COLO668 (cell line): ENCODE measurements around the gene ALDH16A1.
"Not testable (repeated sequence)": the region's sequence is repeated elsewhere in the genome, so short reads cannot be mapped to it uniquely, and the experiment has no call there.

Experiments used
- DNase-seq: peaks from one replicate; lab custom pipeline; 2025; ENCODE audit not compliant: unreplicated experiment; lab: John Stamatoyannopoulos, UW

ALDH16A1 gene

GRCh38 chr19:49439836-49440235 is 13.2 kb upstream of the ALDH16A1 start:
- no peak for DNase-seq

DNA sequence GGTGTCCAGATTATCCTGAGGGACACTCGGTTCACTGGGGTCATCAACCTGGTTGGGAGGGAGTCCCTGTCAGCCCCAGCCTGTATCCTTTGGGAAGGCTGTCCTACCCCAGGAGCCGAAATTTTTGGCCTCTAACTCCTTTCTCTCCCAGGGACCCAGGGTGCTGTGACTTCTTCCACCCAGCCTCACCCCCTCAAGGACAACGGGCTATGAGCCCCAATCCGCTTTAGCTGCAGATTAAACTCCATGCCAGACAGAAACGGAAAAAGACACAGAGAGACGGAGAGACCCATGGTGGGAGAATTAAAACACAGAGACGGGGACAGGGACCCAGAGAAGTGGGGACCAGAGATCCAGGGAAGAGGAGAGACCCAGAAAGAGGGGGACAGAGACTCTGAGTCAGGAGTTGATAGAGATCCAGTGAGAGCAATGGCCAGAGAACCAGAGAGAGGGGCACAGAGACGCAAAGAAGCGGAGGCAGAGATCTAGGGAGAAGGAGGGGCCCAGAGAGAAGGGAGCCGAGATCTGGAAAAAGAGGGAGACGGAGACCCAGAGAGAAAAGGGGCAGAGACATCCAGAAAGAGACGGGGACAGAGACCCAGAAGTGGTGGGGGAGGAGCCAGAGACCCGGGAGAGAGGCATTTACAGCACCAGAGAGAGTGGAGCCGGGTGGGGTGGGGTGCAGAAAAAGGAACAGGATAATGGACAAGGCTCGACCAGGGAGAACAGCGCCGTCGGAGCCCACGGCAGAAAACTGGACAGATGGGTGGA is 12.4 kb upstream of the ALDH16A1 start:
- no peak for DNase-seq

- peak; percentile 18 for DNase-seq
These were observed 11.6 kb upstream of the ALDH16A1 start, which contains the start of gene SLC17A7 for GRCh38 chr19:49441210-49441959. TSS of gene SLC17A7 (minus strand) at chr19:49441527. CDS start at chr19:49441379, 148 bp downstream.

- no peak for DNase-seq
These were observed 11.1 kb upstream of the ALDH16A1 start for GRCh38 chr19:49441960-49442350.

DNA sequence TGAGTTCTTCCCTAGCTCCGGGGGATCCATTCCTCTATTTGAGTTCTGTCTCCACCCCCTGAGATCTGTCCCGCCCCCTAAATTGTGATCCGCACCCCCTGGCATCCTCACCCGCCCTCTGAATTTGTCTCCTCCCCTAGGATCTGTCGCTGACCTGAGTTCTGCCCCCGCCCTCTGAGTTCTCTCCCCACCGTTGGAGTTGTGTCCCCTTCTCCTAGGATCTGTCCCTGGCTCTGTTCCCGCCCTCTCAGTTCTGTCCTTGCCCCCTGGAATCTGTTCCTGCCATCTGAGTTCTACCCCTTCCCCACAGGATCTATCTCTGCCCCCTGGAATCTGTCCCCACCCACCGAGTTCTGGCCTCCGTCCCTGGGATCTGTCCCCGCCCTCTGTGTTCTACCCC is 10.7 kb upstream of the ALDH16A1 start:
- DNase-seq = no peak

DNA sequence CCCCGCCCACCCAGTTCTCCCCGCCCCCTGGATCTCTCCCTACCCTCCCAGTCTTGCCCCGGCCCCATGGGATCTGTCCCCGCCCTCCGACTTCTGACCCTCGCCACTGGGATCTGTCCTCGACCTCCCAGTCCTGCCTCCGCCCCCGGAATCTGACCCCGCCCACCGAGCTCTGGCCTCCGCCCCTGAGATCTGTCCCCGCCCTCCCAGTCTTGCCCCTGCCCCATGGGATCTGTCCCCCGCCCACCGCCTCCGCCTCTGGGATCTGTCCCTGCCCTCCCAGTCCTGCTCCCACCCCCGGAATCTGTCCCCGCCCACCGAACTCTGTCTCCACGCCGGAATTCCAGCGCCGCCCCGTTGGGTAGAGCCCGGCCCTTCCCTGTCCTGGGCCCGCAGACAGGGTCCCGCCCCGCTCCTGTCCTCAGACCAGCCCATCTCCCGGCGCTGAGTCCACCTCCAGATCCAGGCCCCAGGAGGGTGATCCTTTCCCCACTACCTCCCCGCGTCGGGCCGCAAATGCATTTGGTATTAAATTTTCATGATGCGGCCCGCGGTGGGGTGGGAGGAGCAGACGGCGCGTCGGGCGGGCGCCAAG is 10.2 kb upstream of the ALDH16A1 start:
- peak; percentile 45 for DNase-seq

- DNase-seq = peak; percentile 94
These were observed 9.5 kb upstream of the ALDH16A1 start for GRCh38 chr19:49443366-49444099.

GRCh38 chr19:49444100-49444700 is 8.8 kb upstream of the ALDH16A1 start:
- not testable (repeated sequence) for DNase-seq

DNA sequence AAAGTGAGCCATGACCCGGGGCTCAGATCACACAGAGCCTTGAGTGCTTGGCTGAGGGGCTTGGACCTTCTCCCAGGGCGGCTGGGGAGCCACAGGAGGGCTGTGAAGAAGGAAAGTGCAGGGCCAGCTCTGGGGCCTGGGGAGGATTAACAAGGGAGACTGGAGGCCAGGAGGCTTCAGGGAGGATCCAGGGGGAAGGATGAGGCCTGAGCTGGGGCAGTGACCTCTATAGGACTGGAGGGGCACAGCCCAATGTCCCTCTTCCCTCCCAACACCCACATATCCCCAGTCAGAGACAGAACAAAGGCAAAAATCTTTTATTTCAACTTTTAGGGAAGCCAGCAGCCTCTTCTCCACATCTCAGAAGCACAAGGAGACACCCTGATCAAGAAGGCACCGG is 7.0 kb upstream of the ALDH16A1 start:
- DNase-seq = no peak

DNA sequence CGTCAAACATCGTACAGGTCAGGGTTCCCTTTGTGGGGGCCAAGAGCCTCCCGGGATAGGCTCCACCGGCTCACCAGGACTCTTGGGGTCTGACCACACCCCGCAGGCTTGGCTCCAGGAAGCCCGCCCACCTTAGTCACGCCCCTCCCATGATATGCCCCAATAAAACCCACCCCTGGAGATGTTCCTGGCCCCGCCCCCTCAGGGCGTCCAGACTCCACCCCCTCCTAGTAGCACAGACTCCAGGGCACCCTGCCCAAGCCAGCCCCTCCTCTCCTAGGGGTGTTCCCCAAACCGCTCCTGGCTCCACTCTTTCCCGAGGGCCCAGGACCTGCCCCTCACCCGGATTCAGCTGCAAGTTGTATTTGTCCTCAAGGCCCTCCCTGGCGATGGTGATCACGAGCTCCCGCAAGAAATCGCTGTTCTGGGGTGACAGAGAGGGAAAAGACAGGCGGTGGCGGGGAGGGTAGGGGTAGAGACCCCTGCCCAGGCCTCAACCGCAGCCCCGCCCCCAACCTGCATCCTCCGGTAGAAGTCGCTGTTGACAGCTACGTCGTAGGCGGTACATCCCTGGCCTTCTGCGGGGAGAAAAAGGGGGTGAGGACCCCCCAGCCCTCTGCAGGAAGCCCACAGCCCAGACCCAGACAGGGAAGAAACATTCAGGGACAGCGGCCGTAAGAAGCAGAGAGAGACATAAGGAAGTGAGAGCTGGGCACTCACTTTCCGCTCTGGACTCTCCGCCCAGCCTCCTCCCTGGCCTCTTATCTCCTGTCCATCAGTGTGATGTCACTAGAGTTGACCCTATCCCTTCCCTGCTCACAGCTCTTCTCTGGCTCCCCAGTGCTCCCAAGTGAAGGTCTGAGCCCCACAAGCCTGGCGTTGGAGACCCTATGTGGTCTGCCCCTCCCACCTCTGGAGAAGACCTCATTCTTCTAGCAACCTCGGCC is 5.3 kb upstream of the ALDH16A1 start:
- DNase-seq = no peak

DNA sequence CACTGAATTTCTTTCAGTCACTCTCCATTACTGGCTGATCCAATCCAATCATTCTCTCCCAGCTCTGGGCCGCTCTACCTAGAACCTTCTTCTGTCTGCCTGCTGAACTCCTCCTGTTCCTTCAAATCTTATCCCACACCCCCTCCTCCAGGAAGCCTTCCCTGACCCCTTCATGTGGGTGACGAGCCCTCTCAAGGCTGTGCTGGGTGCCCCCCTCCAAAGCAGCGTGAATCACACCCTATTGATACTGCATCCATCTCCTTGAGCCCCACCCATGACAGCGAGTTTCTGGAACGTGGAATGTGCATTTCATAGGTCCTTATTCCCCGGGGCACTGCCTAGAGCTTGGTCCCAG is 4.6 kb upstream of the ALDH16A1 start:
- no peak for DNase-seq

GRCh38 chr19:49450405-49450804 is 2.6 kb upstream of the ALDH16A1 start:
- DNase-seq = no peak

DNA sequence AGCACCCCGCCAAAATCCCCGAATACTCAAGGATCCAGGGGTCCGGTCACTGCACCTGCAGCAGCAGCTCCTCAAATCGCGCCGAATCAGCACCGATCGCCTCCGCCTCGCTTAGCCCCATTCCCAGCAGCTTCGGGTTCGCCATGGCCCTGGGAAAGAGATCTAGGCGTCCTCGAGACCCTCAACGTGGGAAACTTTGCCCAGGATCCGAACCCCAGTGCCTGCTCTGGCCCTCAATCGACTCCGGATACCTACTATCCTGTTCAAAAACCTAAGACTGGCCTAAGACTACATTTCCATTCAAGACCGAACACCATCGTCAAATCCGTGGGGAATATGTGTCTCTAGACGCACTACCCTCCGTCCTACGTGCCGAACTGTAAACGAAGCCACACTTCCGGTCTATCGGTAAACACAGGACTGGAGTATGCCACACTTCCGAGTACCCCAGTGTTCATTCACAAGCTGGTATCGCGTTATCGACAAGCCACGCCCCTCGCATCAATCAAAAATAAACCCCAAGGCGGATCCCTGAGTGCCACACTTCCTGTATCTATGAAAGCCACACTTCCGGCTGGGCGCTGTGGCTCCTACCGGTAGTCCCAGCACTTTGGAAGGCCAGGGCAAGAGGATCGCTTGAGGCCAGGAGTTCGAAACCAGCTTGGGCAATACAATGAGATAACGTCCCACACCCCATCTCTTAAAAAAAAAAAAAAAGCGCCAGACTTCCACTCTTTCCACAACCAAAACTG is 1.4 kb upstream of the ALDH16A1 start, which contains the start of gene PIH1D1:
PIH1D1 (minus strand) TSS at position 385 of the 752 bp plus-strand sequence; CDS start at position 145, 240 bp downstream.
- DNase-seq = peak; percentile 97

GRCh38 chr19:49453757-49454240 is 774 bp downstream of the ALDH16A1 start:
- no peak for DNase-seq

- DNase-seq = no peak
These were observed 2.7 kb downstream of the ALDH16A1 start for GRCh38 chr19:49455773-49456172.

DNA sequence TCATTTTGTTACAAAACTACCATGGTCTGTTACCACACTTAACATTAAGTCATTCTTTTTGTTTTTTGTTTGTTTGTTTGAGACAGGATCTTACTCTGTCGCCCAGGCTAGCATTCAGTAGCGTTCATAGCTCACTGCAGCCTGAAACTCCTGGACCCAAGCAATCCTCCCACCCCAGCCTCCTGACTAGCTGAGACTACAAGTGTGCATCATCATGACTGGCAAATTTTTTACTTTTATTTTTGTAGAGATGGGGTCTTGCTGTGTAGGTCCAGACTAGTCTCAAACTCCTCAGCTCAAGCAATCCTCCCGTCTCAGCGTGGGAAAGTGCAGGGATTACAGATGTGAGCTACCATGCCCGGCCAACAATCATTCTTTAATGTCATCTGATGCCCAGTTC is 3.3 kb downstream of the ALDH16A1 start:
- no peak for DNase-seq

- no peak for DNase-seq
These were observed 5.5 kb downstream of the ALDH16A1 start for GRCh38 chr19:49458567-49458903.

GRCh38 chr19:49459388-49459787 is 6.4 kb downstream of the ALDH16A1 start:
- no peak for DNase-seq

GRCh38 chr19:49461130-49461529 is 8.1 kb downstream of the ALDH16A1 start:
- DNase-seq = not testable (repeated sequence)
